NCI-H2107 treated with DMSO at 0.1 percent for 48 hours (cell line): Measurements from ENCODE around the gene SGCA.

Experiments
- DNase-seq: peaks from one replicate; lab custom pipeline; 2025; ENCODE audit not compliant: unreplicated experiment; lab: John Stamatoyannopoulos, UW

The SGCA gene

GRCh38 chr17:50134206-50135110 lies 31.3 kb upstream of the SGCA start:
- no peak for DNase-seq

DNA sequence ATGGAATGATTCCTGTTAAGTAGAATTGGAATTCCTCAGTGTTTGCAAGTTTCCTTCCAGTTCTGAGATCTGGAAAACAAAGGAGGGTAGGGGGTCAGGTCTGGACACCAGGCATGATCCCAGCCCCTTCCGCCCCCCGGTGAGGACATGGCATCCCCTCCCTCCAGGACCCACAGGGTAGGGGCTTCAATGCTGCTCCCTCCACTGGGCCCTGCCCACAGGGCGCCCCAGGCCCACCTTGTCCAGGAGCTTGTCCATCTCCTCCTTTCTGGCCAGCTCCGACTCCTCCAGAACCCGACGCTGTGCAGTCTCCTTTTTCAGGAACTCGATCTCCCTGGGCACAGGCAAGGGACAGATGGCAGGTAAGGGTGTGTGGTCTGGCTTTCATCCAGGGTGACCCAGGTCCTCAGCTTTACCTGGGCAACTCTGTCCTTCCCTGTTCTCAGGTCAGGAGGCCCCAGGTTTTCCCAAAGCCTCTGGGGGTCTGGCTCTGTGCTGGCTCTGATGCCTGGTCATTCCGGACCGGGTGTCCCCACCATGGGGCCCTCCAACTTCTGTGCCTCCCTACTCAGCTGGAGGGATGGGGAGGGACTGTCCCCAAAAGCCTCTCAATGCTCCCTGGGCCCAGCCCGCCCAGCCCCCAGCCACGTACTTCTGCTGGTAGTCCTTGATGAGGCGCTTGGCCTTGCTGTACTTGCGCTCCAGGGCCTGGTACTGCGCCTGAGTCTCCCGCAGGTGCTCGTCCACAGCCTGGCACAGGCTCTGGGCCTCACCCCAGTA lies 30.3 kb upstream of the SGCA start:
- no peak for DNase-seq

GRCh38 chr17:50136096-50136687 lies 29.6 kb upstream of the SGCA start:
- DNase-seq: no peak

GRCh38 chr17:50137042-50137441 lies 28.8 kb upstream of the SGCA start:
- DNase-seq: no peak

DNA sequence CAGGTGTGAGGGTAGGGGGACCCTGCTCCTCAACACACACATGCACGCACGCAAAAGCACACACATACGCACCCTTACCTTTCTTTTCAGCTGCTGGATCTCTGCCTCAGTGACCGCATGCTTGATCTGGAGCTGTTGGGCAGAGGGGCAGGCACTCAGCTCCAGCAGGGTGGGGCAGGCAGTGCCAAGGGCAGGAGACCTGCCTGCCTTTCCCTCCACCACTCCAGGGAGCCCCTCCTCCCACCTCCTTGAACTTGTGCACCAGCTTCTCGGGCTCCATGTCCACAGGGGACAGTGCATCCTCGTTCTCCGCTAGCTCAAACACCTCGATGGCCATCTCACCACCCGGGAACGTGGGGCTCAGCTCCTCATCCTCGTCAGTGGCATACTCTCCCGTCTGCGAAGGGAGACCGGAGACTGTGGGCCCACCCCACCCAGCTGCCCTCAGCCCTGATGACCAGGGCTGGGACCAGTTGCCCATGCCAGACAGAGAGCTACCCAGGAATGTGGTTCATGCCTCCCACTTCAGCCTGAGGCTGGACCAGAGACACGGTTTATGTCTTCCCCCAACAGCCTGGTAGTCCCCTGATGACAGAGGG lies 26.5 kb upstream of the SGCA start:
- DNase-seq: no peak

DNA sequence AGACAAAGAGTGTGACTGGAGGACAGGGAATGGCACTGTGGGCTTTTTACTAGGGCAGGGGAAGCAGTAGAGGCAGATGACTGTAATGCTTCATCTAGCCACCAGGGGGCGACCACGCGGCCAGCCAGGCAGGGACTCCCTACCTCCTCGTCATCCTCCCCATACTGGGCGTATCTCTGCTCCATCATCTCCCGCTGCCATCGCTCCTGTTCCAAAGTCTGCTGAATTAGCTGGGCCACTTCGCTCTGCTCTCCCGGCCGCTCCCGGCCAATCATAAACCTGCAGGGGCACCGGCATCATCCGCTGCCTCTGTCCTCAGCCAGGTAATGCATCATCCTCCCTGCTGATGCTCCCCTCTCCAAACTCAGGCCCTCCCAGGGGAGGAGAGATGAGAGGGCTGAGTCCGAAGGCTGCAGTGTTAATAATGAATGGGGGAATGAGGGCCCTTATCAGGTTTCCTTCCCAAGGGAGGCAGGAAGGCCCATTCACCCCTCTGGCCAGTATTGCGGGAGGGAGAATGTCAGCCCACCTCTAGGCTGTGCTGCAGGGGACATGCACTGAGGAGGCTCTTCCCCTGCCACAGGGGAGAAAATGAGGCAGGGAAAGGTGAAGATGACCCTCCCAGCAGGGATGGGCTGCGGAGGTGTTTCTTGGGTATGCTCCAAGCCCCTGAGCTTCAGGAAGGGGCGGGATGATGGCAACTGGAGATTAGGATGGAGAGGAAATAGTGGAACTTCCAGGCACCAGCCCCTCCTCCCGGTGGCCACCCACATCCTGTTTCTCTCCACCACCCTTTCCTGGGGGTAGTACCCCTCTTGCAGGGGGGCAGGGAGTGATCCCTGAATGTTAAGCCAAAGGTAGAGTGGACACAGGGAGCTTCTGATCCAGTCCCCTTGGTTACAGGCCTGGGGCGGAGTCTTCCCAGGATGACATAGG lies 25.6 kb upstream of the SGCA start:
- DNase-seq: no peak

GRCh38 chr17:50141026-50141744 lies 24.6 kb upstream of the SGCA start:
- DNase-seq: no peak

- DNase-seq: no peak
These were observed 24.1 kb upstream of the SGCA start for GRCh38 chr17:50141745-50142110.

DNA sequence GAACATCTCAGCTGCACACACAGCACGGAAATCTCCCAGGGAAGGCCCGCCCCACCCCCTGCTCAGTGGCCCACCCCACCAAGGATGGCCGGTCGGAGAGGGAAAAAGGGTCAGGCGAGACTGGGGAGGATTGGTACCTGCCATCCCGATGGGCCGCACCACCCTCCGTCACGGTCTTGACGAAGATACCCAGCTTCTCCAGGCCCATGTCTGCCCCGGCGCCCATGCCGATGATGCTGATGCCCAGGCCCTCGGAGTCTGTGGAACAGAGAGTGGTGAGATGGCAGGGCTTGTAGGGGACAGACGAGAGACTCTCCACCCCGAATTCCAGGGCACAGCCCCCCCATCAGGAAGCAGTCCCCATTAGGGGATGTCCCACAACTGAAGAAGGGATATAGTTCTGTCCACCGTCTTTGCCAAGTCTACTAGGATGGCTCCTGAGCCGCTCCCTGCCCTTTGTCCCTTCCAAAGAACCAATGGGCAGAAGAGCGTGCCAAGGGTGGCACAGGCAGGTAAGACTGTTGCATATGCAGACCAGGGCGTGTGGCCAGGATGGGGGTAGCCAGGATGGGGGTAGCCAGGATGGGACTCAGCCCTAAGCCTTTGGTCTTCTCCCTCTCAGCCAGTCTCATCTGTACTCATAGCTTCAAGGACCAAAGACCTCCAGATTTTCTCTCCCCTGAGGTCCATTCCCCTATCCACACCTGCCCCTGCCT lies 22.2 kb upstream of the SGCA start:
- no peak for DNase-seq

GRCh38 chr17:50144355-50144754 lies 21.4 kb upstream of the SGCA start:
- DNase-seq: no peak

GRCh38 chr17:50144845-50145531 lies 20.8 kb upstream of the SGCA start:
- DNase-seq: no peak

GRCh38 chr17:50145532-50146229 lies 20.1 kb upstream of the SGCA start:
- DNase-seq: no peak

DNA sequence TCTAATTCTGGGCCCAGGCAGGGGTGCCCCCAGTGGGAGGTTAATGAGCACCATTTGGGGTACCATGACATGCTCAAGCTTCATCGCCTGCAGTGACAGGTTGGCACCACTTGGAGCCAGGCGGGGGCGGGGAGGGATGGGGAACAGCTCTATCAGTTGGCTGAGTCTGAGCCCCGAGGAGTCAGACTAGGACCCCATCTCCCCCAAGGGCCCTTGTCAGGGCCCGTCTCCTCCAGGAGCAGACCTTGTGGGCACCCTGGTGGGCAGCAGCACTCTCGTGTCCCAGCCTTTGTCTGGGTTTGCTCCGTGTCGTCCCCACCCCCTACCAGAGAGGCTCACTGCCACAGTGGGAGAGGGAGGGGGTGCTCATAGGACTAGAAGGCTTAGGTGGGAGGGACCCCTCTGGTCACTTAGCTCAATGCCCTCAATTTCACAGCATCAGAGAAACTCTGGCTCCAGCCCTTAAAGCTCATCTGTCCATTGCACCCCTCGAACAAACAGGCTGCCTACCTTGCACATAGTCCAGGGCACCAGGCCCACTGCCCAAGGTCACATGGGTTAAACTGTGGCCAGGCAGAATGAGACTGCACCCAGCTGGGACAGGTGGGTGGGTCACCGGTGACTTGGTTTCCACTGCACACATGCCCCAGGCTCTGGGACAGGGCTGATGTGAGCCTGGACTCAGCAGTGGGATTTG lies 19.4 kb upstream of the SGCA start:
- no peak for DNase-seq

DNA sequence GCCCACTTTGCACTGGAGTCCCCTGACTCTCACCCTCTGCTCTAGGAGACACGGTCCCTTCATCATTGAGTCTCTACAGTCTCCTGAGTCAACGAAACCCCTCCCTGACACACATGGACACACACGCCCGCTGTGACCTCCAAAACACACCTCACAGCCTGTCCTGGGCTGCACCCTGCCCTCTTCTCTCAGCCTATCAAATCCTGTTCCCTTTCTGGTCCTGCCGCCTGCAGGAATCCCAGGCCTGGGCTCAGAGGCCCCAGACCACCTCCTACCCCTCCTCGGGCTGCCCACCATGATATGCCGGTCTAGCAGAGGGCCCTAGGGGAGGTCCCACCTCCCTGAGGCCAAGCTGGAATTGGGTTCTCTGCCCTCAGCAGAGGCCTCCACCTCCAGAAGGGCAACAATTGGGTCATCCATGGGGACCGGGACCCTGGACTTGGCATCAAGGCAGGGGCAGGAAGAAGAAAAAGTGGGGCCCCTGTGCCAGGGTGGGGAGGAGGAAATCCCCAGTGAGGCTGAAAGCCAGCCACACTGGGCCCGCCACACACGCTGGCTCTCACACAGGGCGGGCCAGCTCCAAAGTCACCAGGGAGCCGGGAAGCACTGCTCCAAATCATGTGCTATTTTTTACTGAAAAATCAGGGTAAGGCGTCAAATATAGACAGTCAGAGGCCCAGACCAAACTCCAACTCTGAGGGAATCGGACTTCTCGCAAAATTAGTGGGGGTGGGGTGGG lies 18.7 kb upstream of the SGCA start:
- DNase-seq: no peak

DNA sequence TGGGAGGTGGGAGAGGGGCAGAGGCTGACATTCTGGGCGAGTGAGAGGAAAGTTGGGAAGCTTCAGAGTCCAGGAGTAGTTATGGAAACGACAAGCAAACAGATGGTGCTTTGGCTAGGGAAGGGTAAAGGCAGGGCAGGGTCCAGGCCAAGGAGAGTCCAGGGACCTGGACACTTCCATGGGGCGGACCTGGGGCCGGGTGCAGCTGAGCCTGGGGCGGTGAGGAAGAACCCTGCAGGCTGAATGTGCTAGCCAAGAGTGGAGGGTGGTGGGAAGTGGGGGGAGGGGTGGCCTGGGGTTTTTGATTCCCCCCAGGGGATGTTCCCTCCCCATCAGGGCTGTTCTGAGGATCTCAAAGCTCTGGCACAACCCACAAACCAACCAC lies 18.0 kb upstream of the SGCA start:
- DNase-seq: no peak

- no peak for DNase-seq
These were observed 17.3 kb upstream of the SGCA start for GRCh38 chr17:50148226-50149090.
